Activated T-helper 17 cell treated with anti-CD3 and anti-CD28 coated beads, Interleukin-2, amount 50 U/mL, for 72 hours (primary cell): ENCODE results near the gene GRM1. TPM values are rescaled to one million over a fixed set of nuclear protein-coding genes. Genes with fewer than 3 reads are reported as not detected.
"Not testable (repeated sequence)": the region's sequence is repeated elsewhere in the genome, so short reads cannot be mapped to it uniquely, and the experiment has no call there.

Source experiments
- ATAC-seq: fragments of 150-1000 bp; cut with Tn5 transposase; replicated peaks from 2 replicates; pipeline ENCODE4 v1.10.0; 2021; ENCODE audit warnings: mild to moderate bottlenecking, moderate library complexity
- H3K27ac Mint-ChIP-seq: one replicate; pipeline ENCODE4 v1.8.0; 2022; ENCODE audit warnings: mixed read lengths
- H3K27me3 Mint-ChIP-seq: one replicate; pipeline ENCODE4 v1.8.0; 2022; ENCODE audit warnings: mixed read lengths
- H3K36me3 Mint-ChIP-seq: one replicate; pipeline ENCODE4 v1.8.0; 2022; ENCODE audit warnings: low read depth, mild to moderate bottlenecking, mixed read lengths
- H3K4me1 Mint-ChIP-seq: one replicate; pipeline ENCODE4 v1.8.0; 2022; ENCODE audit warnings: mixed read lengths
- H3K4me3 Mint-ChIP-seq: one replicate; pipeline ENCODE4 v1.8.0; 2022; ENCODE audit warnings: mild to moderate bottlenecking, mixed read lengths
- H3K9me3 Mint-ChIP-seq: one replicate; pipeline ENCODE4 v1.8.0; 2022; ENCODE audit warnings: mixed read lengths
- total RNA-seq, 2 donors: library from RNA; stranded (reverse); gene quantifications; one replicate each; pipeline ENCODE4 v1.2.3, GENCODE V29; 2022

The GRM1 gene
- total RNA-seq, 2 donors from 2014 or later: 0.04 TPM; not detected in 1

DNA sequence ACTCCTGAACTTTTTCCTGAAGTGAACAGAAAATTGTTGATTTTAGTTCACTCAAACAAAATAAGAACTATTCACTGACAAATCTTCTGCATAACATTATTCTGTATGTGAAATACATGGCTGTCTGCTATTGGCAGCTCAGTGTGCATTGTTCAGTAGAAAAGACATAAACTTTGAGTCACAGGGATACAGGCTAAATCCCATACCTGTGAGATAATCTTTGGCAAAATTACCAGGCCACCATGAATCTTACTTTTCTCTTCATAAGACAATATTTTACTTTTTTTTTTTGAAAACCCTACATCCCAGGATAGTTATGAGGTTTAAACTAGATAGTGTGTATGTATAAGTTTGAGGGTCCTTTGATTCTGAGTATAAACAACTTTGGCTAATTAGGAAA, 224.8 kb downstream of the GRM1 start:
- no peak overlapping the region for H3K27ac Mint-ChIP-seq
- H3K4me3 Mint-ChIP-seq: no peak overlapping the region
- H3K36me3 Mint-ChIP-seq: no peaks in the 10 kb centered on the region
- H3K9me3 Mint-ChIP-seq: no peaks in the 10 kb centered on the region
- ATAC-seq: no peak
- H3K4me1 Mint-ChIP-seq: no peaks in the 10 kb centered on the region
- no peaks in the 10 kb centered on the region for H3K27me3 Mint-ChIP-seq

DNA sequence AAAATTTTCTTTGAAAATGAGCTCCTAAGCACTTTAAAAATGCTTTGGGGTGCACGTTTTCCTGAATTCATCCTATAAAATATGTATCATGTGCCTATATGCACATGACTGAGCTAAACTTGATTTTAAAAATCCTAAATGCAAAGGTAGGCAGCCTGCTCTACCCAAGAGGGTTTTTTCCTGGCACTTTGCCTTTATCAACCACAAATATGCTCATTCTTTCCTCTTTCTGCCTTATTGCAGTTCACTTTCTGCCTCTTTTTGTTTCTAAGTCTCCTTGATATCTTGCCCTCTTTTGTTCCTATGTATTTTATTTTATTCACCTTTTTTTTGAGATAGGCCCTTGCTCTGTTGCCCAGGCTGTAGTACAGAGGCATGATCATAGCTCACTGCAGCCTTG, 229.3 kb downstream of the GRM1 start:
- no peak overlapping the region for H3K27ac Mint-ChIP-seq
- no peaks in the 10 kb centered on the region for H3K4me1 Mint-ChIP-seq
- H3K4me3 Mint-ChIP-seq: no peak overlapping the region
- no peaks in the 10 kb centered on the region for H3K36me3 Mint-ChIP-seq
- no peaks in the 10 kb centered on the region for H3K27me3 Mint-ChIP-seq
- H3K9me3 Mint-ChIP-seq: no peaks in the 10 kb centered on the region
- ATAC-seq: no peak

DNA sequence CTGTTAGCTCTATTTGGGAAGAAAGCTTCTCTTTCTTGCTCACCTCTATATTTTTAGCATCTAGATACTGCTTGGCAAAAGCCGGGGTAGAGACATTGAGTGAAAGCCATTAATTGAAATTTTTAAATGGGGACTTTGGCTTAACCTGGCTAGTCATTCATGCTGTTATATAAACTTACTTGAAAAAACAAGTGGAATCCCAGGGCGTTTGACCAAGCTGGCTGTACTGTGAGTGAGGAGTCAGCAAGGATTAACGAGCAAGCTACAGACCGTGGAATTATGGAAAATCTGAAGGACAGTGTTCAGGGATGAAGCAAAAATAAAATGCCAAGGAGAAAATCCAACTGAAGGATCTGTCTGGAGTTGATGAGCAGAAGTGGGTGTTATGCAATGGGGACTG, 232.0 kb downstream of the GRM1 start:
- no peaks in the 10 kb centered on the region for H3K9me3 Mint-ChIP-seq
- H3K36me3 Mint-ChIP-seq: no peaks in the 10 kb centered on the region
- ATAC-seq: no peak
- H3K4me1 Mint-ChIP-seq: no peaks in the 10 kb centered on the region
- no peak overlapping the region for H3K27ac Mint-ChIP-seq
- no peaks in the 10 kb centered on the region for H3K27me3 Mint-ChIP-seq
- H3K4me3 Mint-ChIP-seq: no peak overlapping the region

DNA sequence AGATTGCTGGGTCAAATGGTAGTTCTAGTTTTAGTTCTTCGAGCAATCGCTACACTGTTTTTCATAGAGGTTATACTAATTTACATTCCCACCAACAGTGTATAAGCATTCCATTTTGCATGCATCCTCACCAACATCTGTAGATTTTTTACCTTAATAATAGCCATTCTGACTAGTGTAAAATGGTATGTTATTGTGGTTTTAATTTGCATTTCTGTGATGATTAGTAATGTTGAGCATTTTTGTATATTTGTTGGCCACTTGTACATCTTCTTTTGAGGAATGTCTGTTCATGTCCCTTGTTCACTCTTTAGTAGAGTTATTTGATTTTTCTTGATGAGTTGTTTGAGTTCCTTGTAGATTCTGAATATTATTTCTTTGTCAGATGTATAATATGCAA, 236.2 kb downstream of the GRM1 start:
- no peaks in the 10 kb centered on the region for H3K36me3 Mint-ChIP-seq

DNA sequence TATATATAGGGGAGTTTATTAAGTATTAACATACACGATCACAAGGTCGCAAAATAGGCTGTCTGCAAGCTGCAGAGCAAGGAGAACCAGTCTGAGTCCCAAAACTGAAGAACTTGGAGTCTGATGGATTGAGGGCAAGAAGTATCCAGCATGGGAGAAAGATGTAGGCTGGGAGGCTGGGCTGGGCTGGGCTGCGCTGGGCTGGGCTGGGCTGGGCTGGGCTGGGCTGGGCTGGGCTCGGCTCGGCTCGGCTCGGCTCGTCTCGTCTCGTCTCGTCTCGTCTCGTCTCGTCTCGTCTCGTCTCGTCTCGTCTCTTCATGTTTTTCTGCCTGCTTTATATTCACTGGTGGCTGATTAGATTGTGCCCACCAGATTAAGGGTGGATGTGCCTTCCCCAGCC, 238.6 kb downstream of the GRM1 start:
- H3K27me3 Mint-ChIP-seq: peaks cover 5% of the 10 kb centered on the region
- H3K9me3 Mint-ChIP-seq: peaks cover 3% of the 10 kb centered on the region
- H3K36me3 Mint-ChIP-seq: no peaks in the 10 kb centered on the region
- no peak for ATAC-seq
- no peak overlapping the region for H3K4me3 Mint-ChIP-seq
- H3K27ac Mint-ChIP-seq: no peak overlapping the region
- no peaks in the 10 kb centered on the region for H3K4me1 Mint-ChIP-seq

More for the DNA sequence above, 236.2 kb downstream of the GRM1 start:
- Mint-ChIP-seq H3K4me3 (no peak overlapping the region), H3K27me3 (peaks cover 5% of the 10 kb centered on the region), H3K4me1 (no peaks in the 10 kb centered on the region), H3K9me3 (peaks cover 3% of the 10 kb centered on the region), H3K27ac (no peak overlapping the region)
- ATAC-seq: no peak

DNA sequence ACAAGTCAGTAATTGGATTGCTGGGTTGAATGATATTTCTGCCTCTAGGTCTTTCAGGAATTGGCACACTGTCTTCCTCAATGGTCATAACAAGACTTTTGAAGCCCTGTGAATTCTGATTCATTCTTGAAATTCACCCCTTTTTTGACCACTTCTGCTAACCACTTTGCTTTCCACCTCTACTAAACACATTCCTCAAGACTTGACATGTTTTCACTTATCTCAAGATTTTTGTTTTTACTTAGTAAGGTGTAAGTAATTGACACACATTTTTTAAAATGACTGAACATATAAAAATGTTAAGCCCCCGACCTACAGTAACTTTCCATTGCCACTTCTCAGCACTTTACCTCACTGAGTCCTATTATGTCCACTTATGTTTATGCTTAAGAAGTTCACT, 239.1 kb downstream of the GRM1 start:
- no peak overlapping the region for H3K4me3 Mint-ChIP-seq

DNA sequence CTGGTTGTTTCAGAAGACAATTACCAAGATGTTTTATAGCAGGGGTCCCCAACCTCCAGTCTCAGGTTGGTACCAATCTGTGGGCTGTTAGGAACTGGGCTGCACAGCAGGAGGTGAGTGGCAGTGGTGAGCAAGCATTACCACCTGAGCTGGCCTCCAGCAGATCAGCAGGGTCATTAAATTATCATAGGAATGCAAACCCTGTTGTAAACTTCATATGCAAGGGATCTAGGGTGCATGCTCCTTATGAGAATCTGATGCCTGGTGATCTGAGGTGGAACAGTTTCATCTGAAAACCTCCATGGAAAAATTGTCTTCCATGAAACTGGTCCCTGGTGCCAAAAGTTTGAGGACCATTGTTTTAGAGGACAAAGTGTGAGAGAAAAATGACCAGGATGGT, 240.6 kb downstream of the GRM1 start:
- Mint-ChIP-seq H3K4me3 (no peak overlapping the region), H3K9me3 (peaks cover 3% of the 10 kb centered on the region), H3K27ac (no peak overlapping the region), H3K36me3 (no peaks in the 10 kb centered on the region), H3K4me1 (no peaks in the 10 kb centered on the region), H3K27me3 (peaks cover 5% of the 10 kb centered on the region)
- no peak for ATAC-seq

More for the DNA sequence above, 239.1 kb downstream of the GRM1 start:
- no peaks in the 10 kb centered on the region for H3K4me1 Mint-ChIP-seq
- no peak overlapping the region for H3K27ac Mint-ChIP-seq
- no peaks in the 10 kb centered on the region for H3K36me3 Mint-ChIP-seq
- peaks cover 3% of the 10 kb centered on the region for H3K9me3 Mint-ChIP-seq
- peaks cover 5% of the 10 kb centered on the region for H3K27me3 Mint-ChIP-seq
- ATAC-seq: no peak

DNA sequence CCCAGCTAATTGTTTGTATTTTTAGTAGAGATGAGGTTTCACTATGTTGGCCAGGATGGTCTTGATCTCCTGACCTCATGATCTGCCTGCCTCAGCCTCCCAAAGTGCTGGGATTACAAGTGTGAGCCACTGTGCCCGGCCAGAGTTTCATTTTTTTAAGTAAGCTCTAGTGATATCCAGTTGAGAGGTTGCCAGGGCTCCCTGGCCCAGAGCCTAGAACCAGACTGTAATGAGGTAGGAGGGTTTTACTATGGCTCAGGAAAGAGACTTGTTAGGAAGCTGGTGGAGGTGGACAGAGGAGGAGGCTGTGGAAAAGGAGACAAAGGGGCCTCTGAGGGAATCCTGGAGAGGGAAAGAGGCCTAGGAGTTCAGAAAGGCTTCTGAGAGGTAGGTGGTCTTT, 242.3 kb downstream of the GRM1 start:
- H3K4me1 Mint-ChIP-seq, H3K9me3 Mint-ChIP-seq, ATAC-seq, H3K4me3 Mint-ChIP-seq, H3K27me3 Mint-ChIP-seq, H3K27ac Mint-ChIP-seq, H3K36me3 Mint-ChIP-seq: not testable (repeated sequence)

DNA sequence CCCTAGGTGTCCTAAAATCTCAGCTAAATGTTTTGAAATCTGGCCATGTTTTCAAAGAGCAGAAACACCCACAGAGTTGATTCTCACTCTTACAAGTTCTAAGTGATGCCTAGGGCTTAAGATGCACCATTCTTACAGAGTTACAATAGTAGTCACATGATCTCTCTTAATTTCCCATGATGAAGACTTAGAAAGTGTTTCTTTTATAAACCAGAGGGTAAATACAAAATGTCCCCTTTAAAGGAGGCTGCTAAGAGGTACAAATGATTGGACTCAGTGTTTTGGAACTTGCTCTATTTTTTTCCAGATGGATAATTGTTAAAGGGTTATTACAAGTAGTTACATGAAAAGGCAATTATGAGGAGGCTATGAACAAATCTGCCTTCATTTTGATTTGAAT, 244.6 kb downstream of the GRM1 start:
- no peaks in the 10 kb centered on the region for H3K4me1 Mint-ChIP-seq
- no peak for ATAC-seq
- H3K9me3 Mint-ChIP-seq: no peaks in the 10 kb centered on the region
- H3K27me3 Mint-ChIP-seq: peaks cover 5% of the 10 kb centered on the region
- no peak overlapping the region for H3K4me3 Mint-ChIP-seq
- no peaks in the 10 kb centered on the region for H3K36me3 Mint-ChIP-seq
- no peak overlapping the region for H3K27ac Mint-ChIP-seq

DNA sequence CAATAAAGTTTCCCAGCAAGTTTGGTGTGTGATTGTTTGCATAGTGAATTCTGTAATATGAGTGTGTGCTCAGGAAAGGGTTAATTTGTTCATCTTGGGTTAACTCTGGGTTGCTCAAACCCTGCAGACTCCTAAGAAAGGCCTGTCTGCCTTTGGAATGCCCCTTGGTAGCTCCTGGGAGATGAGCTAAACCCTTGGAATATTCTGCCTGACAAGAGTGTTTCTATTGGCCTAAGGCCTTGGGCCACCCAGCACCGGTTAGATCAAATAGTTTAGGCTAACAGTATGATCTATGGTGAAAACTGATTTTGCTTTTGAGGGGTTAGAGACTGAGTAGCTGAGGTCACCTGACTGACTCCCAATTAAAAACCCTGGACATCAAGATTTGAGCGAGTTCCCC, 248.3 kb downstream of the GRM1 start:
- ATAC-seq: no peak
- no peaks in the 10 kb centered on the region for H3K4me1 Mint-ChIP-seq
- H3K36me3 Mint-ChIP-seq: no peaks in the 10 kb centered on the region
- no peaks in the 10 kb centered on the region for H3K9me3 Mint-ChIP-seq
- H3K4me3 Mint-ChIP-seq: no peak overlapping the region
- H3K27me3 Mint-ChIP-seq: peaks cover 12% of the 10 kb centered on the region
- no peak overlapping the region for H3K27ac Mint-ChIP-seq

DNA sequence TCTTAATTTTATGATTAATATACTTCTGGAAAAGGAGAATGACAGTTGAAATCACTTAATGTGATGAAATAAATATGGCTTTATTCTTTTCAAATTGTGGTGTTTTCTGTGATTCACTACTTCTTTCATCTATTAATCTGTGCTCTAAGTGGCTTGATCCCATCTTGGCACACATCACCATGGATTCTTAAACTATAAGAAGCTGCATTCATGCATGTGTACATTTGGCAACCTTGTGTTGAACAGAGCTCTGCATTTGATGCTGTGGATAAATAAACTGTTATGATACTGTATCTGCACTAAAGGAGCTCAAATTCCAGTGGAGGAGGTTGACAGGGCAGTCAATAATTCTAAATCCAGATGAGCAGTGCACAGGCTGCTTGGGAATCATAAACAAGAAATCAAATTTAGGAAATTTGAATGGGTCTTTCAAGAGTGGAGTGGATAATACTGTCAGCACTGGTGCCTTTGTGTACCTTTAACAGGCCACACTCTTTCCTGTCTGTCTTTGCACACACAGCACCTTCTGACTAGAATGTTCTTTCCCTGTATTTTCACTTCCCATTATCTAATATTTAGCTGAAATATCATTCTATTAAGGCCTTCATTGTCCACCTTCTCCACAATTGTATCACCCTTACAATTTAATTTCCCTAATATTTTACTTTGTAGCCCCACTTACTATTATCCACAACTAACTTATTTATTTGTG, 252.9 kb downstream of the GRM1 start:
- Mint-ChIP-seq H3K36me3 (no peaks in the 10 kb centered on the region), H3K9me3 (no peaks in the 10 kb centered on the region), H3K4me3 (no peak overlapping the region), H3K4me1 (no peaks in the 10 kb centered on the region), H3K27me3 (peaks cover 7% of the 10 kb centered on the region), H3K27ac (no peak overlapping the region)
- no peak for ATAC-seq

DNA sequence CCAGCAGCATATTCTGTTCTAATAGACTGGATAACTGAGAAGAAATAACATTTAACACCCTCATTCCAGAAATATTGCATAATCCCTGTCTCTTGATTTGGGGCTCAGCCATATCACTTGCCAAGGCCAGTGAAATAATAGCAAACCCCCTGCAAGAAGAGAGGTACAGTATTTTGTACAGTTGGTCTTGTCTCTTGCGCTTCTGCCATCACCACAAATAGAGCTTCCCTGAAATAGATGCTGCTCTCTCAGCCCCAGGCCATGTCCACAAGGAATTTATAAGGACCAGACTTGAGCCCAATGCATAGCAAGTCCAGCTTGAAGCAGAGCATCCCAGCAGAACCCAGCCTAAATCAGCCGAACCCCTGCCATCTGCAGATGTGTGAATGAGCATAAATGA, 254.0 kb downstream of the GRM1 start:
- ATAC-seq: no peak
- Mint-ChIP-seq H3K27ac (no peak overlapping the region), H3K4me1 (no peaks in the 10 kb centered on the region), H3K27me3 (peaks cover 7% of the 10 kb centered on the region), H3K4me3 (no peak overlapping the region), H3K36me3 (no peaks in the 10 kb centered on the region), H3K9me3 (no peaks in the 10 kb centered on the region)

DNA sequence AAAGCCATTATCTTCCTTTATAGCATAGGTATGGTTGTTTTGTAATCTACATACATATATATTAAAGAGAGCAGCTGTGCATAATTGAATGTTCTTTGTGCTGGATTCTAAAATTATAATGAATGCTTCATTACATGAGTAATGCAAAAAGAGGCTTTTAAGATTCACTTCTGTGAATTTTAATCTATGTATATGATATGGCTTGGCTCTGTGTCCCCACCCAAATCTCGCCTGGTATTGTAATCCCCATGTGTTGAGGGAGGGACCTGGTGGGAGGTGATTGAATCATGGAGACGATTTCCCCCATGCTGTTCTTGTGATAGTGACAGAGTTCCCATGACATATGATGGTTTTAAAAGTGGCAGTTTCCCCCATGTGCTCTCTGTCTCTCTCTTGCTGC, 255.4 kb downstream of the GRM1 start:
- Mint-ChIP-seq H3K4me3 (no peak overlapping the region), H3K27ac (no peak overlapping the region), H3K36me3 (no peaks in the 10 kb centered on the region), H3K9me3 (no peaks in the 10 kb centered on the region), H3K27me3 (peaks cover 7% of the 10 kb centered on the region), H3K4me1 (no peaks in the 10 kb centered on the region)
- ATAC-seq: no peak

DNA sequence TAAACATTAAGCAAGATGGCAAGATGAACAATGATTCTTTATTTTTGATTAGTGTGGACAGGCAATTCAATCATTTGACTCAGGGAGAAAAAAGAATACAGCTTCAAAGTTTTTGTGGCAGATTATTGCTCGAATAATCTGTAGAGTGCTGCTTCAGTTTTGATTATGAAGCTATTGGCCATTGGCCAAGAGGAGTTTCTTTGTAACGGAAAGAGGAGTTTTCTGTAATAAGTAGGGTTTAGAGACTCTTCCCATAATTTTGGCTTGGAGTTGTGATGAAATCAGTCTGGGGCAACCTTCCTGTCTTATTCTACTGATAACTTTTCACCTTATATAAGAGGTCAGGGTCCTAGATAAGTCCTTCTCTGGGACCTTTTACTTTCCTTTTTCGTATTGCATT, 258.1 kb downstream of the GRM1 start:
- Mint-ChIP-seq H3K36me3 (no peaks in the 10 kb centered on the region), H3K27me3 (peaks cover 3% of the 10 kb centered on the region), H3K27ac (no peak overlapping the region), H3K9me3 (no peaks in the 10 kb centered on the region), H3K4me3 (no peak overlapping the region), H3K4me1 (no peaks in the 10 kb centered on the region)
- ATAC-seq: no peak

DNA sequence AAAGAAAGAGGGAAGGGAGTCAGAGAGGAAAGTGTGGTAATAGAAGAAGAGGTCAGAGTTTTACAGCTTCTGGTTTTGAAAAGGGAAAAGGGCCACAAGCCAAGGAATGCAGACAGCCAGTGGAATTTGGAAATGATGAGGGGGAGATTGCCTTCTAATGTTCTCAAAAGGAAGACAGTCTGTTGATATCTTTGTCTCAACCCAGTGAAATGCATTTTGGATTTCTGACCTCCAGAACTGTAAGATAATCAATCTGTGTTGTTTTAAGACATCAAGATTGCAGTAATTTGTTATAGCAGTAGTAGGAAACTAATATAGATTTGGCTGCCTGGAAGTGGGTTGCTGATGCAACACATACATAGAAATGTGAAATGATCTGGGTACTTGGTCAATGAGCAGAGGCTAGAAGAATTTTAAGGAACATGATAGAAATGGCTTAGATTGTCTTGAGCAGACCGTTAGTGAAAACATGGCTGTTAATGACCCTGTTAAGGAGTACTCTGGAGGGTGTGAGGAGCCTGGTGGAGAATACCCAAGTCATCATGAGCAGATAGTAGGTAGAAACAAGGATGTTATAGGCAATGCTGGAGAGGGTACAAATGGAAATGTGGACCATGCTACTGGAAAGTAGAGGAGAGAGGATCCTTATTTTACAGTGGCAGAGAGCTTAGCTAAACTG, 259.0 kb downstream of the GRM1 start:
- no peaks in the 10 kb centered on the region for H3K9me3 Mint-ChIP-seq
- no peak overlapping the region for H3K27ac Mint-ChIP-seq
- no peak for ATAC-seq
- peaks cover 3% of the 10 kb centered on the region for H3K27me3 Mint-ChIP-seq
- no peaks in the 10 kb centered on the region for H3K36me3 Mint-ChIP-seq
- no peaks in the 10 kb centered on the region for H3K4me1 Mint-ChIP-seq
- no peak overlapping the region for H3K4me3 Mint-ChIP-seq
